Sciatic nerve (tissue), 2 donors: ENCODE data around the gene SLC1A6. TPM values are rescaled to one million over a fixed set of nuclear protein-coding genes. Genes with fewer than 3 reads are reported as not detected.
"Not testable (repeated sequence)": the region's sequence is repeated elsewhere in the genome, so short reads cannot be mapped to it uniquely, and the experiment has no call there.

Experiments used
- ATAC-seq: fragments of 200-7000 bp; cut with Tn5 transposase; one replicate; pipeline ENCODE4 v1.9.1; 2020; ENCODE audit warnings: mild to moderate bottlenecking, moderate library complexity
- DNase-seq: peaks from one replicate; pipeline ENCODE4 v3.0.0-alpha.2; 2020; ENCODE audit warnings: low spot score
- intact Hi-C: fragments of 100-400 bp; cut with DNase I; formaldehyde crosslinking; loops from one replicate; pipeline ENCODE4 v1.14.2; 2022
- total RNA-seq: library from RNA; stranded (reverse); fragmentation: NEBNext Ultra II Directional; extraction: Animal tissue kit (Norgen Biotek cat#: 25700); gene quantifications from one replicate; pipeline ENCODE4 v1.2.1, GENCODE V29; 2021
- donor health status: DM: no; HTN: no; CAD: no.
- donor health status: DM: no; HTN: no; CAD: no.

The SLC1A6 gene
- total RNA-seq, 1 donor from 2014 or later = not detected

DNA sequence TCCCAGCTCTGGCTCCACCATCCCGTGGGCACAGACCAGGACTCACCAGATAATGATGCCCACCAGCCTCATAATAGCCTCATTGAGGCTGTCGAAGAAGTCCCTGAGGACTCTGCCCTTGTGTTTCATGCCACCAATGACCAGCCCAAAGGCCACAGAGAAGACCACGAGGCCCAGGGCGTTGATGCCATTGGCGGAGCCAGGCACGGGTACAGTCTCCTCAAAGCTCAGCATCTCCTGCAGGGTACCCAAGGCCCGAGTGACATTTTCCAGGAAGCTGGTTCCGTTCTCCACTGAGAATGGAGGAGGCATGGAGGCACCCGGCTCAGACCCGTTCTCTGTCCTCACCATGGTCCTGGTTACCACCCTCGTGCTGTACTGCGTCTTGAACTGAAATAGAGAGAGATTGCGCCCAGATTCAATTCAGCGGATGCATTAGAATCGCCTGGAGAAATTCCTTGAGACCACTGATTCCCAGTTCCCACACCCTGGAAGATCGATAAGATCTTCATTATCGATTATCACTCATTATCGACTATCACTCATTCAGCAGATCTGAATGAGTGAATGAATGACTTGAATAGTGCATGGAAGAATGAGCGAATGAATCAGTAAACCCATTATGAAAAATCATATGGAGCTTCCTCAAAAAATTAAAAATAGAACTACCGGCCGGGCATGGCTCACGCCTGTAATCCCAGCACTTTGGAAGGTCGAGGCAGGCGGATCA is 17.5 kb downstream of the SLC1A6 start:
- no peak for DNase-seq
- intact Hi-C loops = no loop called here

DNA sequence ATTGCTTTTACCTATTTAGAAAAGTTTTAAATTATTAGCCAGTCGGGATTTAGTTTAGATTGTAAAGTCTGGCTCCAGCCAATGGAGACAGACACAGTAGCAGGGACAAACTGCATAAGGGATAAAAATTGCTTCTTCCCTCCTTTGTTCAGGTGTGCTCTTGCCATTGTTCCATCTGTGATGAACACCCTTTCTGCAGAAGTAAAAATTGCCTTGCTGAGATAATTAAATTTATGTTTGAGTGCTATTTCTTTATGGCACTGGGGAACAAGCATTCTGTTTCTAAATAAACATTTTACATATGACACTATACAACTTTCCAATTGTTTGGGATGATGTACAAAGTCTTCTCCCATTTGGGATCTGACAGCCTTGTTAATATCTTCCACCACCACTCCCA is 20.4 kb downstream of the SLC1A6 start:
- intact Hi-C loops = no loop called here
- DNase-seq (no peak), ATAC-seq (no peak)

More for the DNA sequence above, 17.5 kb downstream of the SLC1A6 start:
- ATAC-seq = no peak

DNA sequence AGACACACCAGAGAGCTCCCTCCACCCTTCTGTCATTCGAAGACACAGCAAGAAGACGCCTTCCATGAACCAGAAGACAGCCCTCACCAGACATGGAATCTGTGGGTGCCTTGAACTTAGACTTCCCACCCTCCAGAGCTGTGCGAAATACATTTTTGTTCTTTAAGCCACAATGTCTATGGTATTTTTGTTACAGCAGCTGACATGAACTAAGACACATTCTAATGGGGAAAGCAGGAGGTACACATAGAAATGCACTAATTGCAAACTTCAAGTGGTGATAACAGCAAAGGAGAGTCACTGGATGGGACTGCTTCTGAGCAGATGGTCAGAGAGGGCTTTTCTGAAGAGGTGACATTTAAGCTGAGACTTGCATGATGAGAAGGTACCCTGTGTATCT is 22.2 kb downstream of the SLC1A6 start:
- no peak for DNase-seq
- ATAC-seq = no peak
- intact Hi-C loops = no loop called here

DNA sequence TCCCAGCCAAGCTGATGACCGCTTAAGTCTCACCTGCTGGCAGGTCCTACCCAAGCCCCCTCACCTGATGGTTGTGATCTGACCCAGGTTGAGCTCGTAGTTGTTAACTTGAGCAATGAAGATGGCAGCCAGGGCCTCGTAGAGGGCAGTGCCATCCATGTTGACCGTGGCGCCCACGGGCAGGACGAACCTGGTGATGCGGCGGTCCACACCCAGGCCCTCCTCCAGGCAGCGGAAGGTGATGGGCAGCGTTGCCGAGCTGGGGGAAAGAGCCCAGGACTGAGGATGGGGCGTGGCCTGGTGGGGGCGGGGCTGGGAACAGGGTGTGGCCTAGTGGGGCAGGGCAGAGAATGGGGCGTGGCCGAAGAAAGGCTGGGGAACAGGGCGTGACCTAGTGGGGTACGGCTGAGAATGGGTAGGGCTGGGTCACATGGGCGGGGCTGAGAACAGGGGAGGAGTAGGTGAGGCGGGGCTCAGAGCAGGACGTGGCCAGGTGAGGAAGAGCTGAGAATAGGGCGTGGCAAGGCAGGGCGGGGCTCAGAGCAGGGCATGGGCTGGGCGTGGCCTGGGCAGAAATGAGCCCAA is 25.5 kb downstream of the SLC1A6 start:
- no peak for ATAC-seq
- intact Hi-C loops = no loop called here

DNA sequence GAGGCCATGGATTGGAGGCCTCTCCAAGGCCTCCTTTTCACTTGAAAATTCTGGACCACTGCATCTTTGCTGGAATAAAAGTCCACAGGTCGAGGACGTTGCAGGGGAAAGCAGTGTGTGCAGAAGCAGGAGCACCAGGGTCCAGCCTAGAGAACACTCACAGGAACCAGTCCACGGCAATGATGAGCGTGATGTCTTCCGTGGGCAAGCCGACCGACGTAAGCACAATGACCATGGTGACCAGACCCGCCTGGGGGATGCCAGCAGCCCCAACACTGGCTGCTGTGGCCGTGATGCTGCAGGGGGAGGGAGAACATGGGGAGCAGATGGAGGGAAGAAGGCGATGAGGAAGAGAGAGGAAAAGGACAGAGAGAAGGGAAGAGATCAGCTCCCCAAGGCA is 26.9 kb downstream of the SLC1A6 start:
- DNase-seq (no peak), ATAC-seq (no peak)
- intact Hi-C loops = no loop called here

More for the DNA sequence above, 25.5 kb downstream of the SLC1A6 start:
- no peak for DNase-seq

DNA sequence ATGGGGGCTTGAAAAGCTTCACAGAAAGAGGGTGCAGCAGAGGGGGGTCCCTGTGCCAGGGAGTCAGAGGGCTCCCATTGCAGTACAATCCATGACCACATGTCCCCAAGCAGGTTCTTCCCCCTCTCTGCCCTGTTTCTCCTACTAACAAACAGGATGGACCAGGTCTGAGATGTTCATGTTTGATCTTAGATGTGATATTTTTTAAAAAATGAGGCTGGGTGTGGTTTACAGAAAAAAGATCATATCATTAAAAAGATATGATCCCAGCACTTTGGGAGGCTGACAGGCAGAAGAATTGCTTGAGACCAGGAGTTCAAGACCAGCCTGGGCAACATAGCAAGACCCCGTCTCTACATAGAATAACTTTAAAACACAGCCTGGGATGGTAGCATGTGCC is 29.2 kb downstream of the SLC1A6 start:
- DNase-seq (no peak), ATAC-seq (no peak)
- intact Hi-C loops = no loop called here

DNA sequence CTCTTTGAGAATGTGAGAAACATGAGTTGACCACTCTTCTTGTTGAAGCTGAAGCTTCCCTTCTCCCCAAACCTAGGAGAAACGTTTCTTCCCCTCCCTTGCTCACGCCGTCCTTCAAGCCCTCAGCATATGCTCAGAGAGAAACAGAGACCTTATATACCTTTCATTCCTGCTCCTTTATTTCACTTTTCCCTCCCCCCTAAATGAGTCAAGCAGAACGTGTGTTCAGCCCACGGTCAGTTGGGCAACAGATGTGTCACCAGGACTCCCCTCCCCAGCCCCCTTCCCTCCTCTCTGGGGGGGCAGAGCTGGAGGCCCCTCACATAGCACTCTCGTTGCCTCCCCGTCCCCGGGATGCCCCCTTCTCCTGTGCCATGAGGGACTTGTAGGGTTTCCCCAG is 29.8 kb downstream of the SLC1A6 start:
- intact Hi-C loops = no loop called here
- DNase-seq = no peak
- no peak for ATAC-seq

DNA sequence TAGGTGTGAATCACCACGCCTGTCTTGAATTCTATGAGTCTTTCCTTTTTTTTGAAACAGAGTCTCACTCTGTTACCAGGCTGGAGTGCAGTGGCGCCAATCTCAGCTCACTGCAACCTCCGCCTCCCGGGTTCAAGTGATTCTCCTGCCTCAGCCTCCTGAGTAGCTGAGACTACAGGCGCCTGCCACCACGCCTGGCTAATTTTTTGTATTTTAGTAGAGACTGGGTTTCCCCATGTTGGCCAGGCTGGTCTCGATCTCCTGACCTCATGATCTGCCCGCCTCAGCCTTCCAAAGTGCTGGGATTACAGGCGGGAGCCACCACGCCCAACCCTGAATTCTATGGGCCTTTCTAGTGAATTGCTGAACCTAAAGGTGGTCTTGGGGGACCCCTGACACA is 30.3 kb downstream of the SLC1A6 start:
- intact Hi-C loops, ATAC-seq, DNase-seq: not testable (repeated sequence)

DNA sequence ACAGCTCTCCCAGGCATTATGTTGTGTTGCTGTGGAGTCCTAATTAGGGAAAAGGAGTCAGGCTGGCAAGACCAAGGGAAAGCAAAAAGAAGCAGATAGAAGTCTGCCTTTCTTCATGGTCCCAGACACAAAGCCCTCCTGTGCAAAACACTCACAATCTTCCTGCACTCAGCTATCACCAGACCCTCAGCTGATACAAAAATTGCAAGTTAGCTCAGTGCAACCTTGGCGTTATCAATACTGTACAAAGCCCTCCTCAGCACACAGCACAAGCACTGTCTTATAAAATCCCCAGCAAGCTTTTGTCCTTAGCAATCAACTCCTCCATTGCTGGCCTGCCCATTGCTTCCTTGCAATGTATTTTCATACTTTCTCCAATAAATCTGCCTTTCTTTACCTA is 35.2 kb downstream of the SLC1A6 start:
- DNase-seq = no peak
- no peak for ATAC-seq
- intact Hi-C loops = no loop called here

DNA sequence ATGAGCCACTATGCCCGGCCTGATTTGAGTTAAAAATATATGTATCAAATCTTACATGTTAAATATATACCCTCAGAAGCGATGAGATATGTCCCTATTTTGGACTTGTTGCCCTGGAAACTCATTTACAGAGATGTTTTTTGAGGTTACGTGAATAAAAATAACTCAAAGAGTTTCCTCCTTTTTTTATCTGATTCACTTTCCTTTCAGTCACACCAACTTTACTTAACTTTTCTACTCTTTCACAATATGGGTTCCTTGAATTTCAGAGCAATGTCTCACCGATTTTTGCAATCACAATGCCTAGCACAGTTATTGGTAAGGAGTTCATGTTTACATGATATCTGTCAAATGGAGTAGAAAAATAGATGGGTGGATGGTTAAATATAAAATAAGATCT is 36.1 kb downstream of the SLC1A6 start:
- DNase-seq (no peak), ATAC-seq (no peak)
- intact Hi-C loops = no loop called here

DNA sequence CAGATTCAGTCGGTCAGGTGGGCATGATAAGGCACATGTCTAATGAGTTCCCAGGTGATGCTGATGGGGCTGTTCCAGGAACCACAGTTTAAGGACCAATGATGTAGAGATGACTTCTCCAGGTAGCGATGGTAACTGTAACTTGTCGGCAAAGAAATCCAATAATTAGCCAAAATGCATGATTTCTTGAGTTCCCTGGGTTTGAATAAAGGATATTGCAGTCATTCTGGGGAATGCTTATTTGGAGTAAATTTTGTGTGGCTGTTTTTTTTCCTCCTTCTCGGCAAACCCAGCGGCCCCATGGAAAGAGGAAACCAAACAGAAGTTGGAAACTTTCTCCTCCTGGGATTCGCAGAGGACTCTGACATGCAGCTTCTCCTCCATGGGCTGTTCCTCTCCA is 38.5 kb downstream of the SLC1A6 start, which contains the start of gene OR7C2:
OR7C2 (plus strand) TSS at position 301 of the 400 bp plus-strand sequence; CDS start at position 301, 0 bp downstream.
- intact Hi-C loops = no loop called here
- DNase-seq (no peak), ATAC-seq (no peak)

DNA sequence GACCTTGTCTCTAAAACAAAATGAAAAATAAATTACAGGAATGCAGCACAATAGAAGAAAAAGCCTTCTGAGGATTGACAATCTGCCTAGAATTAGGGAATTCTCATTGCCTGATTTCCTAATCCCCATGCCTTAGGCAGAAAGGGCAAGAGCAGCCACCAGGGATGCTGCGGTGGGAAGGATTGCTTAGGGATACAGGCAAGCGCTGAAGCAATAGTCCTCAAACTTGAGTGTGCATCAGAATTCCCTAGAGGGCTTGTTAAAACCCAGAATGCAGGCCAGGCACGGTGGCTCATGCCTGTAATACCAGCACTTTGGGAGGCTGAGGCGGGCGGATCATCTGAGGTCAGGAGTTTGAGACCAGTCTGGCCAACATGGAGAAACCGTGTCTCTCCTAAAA is 39.4 kb downstream of the SLC1A6 start:
- DNase-seq (no peak), ATAC-seq (no peak)
- intact Hi-C loops = no loop called here

DNA sequence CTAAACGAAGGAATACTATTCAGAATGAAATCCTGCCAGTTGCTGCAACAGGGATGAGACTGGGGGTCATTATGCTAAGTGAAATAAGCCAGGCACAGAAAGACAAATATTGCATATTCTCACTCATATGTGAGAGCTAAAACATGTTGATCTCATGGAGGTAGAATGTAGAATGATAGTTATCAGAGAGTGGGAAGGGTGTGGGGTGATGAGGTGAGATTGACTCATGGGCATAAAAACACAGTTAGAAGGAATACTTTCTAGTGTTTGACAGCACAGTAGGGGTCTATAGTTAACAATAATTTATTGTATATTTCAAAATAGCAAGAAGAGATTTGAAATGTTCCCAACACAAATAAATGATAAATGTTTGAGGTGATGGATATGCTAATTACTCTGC is 46.2 kb downstream of the SLC1A6 start:
- intact Hi-C loops = no loop called here
- ATAC-seq (no peak), DNase-seq (no peak)

DNA sequence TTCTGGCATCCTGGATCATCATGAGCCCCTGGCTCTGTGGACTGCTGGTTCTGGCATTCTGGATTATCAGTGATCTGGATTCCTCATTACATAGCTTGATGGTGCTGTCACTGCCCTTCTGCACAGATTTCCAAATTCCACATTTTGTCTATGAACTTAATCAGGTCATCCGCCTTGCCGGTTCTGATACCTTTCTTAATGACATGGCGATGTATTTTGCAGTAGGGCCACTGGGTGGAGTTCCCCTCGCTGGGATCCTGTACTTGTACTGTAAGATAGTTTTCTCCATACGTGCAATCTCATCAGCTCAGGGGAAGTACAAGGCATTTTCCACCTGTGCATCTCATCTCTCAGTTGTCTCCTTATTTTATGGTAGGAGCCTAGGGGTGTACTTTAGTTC is 62.8 kb downstream of the SLC1A6 start:
- no peak for DNase-seq
- intact Hi-C loops = no loop called here
- ATAC-seq = no peak

DNA sequence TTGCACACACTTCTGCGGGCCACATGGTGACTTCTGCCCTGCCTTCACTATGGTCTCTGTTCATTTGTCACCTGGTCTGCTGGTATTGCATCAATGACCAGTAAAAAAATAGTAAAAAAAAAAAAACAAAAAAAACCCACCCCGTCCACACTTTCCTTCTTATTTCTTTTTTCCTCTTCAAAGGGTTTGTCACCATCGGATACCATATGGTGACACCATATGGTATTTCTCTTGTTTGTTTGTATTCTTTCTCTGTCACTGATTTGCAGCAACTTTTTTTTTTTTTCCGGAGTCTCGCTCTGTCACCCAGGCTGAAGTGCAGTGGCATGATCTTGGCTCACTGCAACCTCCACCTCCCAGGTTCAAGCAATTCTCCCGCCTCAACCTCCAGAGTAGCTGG is 64.5 kb downstream of the SLC1A6 start:
- no peak for DNase-seq
- ATAC-seq = no peak
- intact Hi-C loops = no loop called here

DNA sequence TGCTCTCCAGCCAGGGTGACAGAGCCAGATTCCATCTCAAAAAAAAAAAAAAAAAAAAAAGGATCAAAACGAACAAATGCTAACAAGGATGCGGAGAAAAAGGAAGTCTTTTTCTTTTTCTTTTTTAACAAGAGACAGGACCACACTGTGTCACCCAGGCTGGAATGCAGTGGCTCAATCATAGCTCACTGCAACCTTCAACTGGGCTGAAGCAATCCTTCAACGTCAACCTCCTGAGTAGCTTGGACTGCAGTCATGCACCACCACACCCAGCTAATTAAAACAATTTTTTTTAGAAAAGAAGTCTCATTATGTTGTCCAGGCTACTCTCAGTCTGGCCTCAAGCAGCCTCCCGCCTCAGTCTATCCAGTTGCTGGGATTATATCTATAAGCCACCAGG is 73.0 kb downstream of the SLC1A6 start:
- intact Hi-C loops = no loop called here
- DNase-seq (no peak), ATAC-seq (no peak)

DNA sequence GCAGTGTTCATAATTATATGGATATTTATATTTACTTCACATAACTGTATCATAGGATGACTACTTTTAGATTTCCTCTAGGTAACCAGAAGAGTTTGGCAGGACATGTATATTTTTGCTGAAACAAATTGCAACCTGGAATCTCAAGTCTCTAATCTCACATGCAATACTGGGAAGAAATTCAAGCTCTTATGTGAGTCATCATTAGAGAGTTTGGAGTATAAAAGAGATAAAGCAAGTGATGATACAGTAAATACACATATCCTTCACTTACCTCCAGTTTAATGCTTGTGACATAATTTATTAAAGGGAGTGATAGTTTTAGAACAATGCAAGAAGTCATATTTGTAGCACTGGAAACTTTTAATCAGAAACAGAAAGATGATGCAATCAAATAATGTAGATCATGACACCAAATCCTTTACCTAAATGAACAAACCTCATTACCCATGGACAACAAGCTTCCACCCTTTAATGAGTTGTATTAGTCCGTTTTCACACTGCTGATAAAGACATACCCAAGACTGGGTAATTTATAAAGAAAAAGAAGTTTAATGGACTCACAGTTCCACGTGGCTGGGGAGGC is 77.9 kb downstream of the SLC1A6 start:
- intact Hi-C loops = no loop called here

More for the DNA sequence above, 77.9 kb downstream of the SLC1A6 start:
- ATAC-seq = no peak
- DNase-seq = no peak
